DOHH2 (cell line): ENCODE data around the gene ACSF2.
A peak's percentile ranks its signal among the peaks of the same experiment; 100 is the strongest.
"Not testable (repeated sequence)": the region's sequence is repeated elsewhere in the genome, so short reads cannot be mapped to it uniquely, and the experiment has no call there.

ENCODE experiments used
- H3F3A ChIP-seq: fragments of 200-600 bp; sonication (generic), shearing (Covaris generic); 2 replicates; pipeline ENCODE4 v1.6.0; 2016; ENCODE audit warnings: antibody characterized with exemption, mild to moderate bottlenecking; ENCODE audit not compliant: control insufficient read depth, insufficient read depth
- H3K27ac ChIP-seq: fragments of 200-600 bp; sonication (generic); 2 replicates; pipeline ENCODE4 v1.5.1; 2014; ENCODE audit warnings: low read depth, mild to moderate bottlenecking, low read length, moderate library complexity
- H3K27me3 ChIP-seq: fragments of 200-600 bp; sonication (generic); 2 replicates; pipeline ENCODE4 v1.6.1; 2014; ENCODE audit warnings: mild to moderate bottlenecking, low read length, mixed read lengths; ENCODE audit not compliant: control insufficient read depth
- H3K36me3 ChIP-seq: fragments of 200-600 bp; sonication (generic); 2 replicates; pipeline ENCODE4 v1.6.1; 2014; ENCODE audit warnings: mild to moderate bottlenecking, low read length, moderate library complexity, mixed read lengths; ENCODE audit not compliant: control insufficient read depth
- H3K4me1 ChIP-seq: fragments of 200-600 bp; sonication (generic); 2 replicates; pipeline ENCODE4 v1.6.1; 2014; ENCODE audit warnings: mild to moderate bottlenecking, low read length, mixed read lengths; ENCODE audit not compliant: control insufficient read depth
- H3K4me2 ChIP-seq: fragments of 200-600 bp; sonication (generic); 2 replicates; pipeline ENCODE4 v1.6.0; 2014; ENCODE audit warnings: mild to moderate bottlenecking, low read length, moderate library complexity
- H3K4me3 ChIP-seq: fragments of 200-600 bp; sonication (generic); 2 replicates; pipeline ENCODE4 v1.5.1; 2014; ENCODE audit warnings: mild to moderate bottlenecking, low read length, mixed read lengths
- H3K79me2 ChIP-seq: fragments of 200-600 bp; sonication (generic); 2 replicates; pipeline ENCODE4 v1.6.1; 2014; ENCODE audit warnings: mild to moderate bottlenecking, low read length, mixed read lengths; ENCODE audit not compliant: control insufficient read depth
- H3K9me2 ChIP-seq: fragments of 200-600 bp; sonication (generic); replicated peaks from 2 replicates; pipeline ENCODE4 v1.6.1; 2014; ENCODE audit warnings: mild to moderate bottlenecking, low read length, mixed read lengths; ENCODE audit not compliant: control insufficient read depth
- H3K9me3 ChIP-seq: fragments of 200-600 bp; sonication (generic); 2 replicates; pipeline ENCODE4 v1.6.1; 2014; ENCODE audit warnings: antibody characterized with exemption, low read length, mixed read lengths; ENCODE audit not compliant: control insufficient read depth, insufficient read depth
- H4K20me1 ChIP-seq: fragments of 200-600 bp; sonication (generic); 2 replicates; pipeline ENCODE4 v1.6.0; 2014; ENCODE audit warnings: low read depth, mild to moderate bottlenecking, antibody characterized with exemption, low read length, moderate library complexity; ENCODE audit not compliant: control insufficient read depth, insufficient read depth
- EZH2phosphoT487 ChIP-seq: fragments of 200-600 bp; sonication (generic); IDR thresholded peaks from 2 replicates; pipeline ENCODE4 v1.6.1; 2017; ENCODE audit warnings: borderline replicate concordance, mild to moderate bottlenecking, antibody characterized with exemption, low read length, moderate library complexity, mixed read lengths
- TF ChIP-seq, protein P1 (sequence below): fragments of 200-600 bp; sonication (generic); IDR thresholded peaks from one replicate; pipeline ENCODE4 v1.5.1; 2014; ENCODE audit warnings: antibody characterized with exemption, mild to moderate bottlenecking, low read depth, low read length; ENCODE audit not compliant: poor library complexity, severe bottlenecking

Gene ACSF2

DNA sequence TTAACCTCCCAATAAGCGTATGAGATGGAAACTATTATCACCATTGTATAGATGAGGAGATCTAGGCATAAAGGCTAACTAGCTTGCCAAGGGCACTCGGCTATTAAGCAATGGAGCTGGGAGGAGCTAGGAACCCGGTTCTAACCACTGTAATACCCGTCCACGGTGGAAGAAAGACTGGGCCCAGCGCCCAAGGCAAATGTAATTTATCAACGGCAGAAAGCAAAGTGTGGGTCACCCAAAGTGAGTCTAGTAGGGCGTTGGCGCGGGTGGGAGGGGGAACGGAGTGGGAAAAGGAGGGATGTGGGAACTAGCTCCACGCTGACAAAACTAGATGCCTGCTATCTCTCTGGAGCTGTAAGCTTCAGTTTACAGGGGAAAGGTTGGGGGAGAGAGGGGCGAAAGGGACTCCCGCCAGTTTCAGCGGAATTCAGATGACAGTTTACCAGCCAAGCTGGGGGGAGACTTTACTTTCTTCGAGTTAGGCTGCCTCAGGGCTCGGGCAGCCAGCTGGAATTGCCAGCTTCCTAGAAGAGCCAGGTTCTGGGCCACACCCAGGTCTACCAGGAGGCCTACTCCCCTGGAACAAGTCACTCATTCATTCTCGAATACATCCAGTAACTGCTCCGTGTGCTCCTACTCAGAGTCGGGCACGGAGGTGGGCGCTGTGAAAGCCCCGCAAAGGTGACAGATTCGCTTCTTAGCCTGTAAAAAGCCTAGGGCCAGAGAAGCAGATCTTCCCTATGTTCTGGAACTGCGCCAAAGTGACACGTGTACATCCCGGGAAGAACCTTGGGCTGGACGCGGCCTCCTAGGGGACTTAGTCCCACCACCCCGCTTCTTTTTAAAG, 29.5 kb upstream of the ACSF2 start:
- Histone ChIP-seq H3F3A (no peaks in the 10 kb centered on the region), H4K20me1 (peaks cover 16% of the 10 kb centered on the region), H3K4me3 (peak overlapping the region; percentile 96), H3K9me3 (no peaks in the 10 kb centered on the region), H3K4me2 (peak overlapping the region; percentile 84), H3K27ac (peak overlapping the region; percentile 32), H3K4me1 (peaks cover 22% of the 10 kb centered on the region), H3K36me3 (peaks cover 55% of the 10 kb centered on the region), H3K27me3 (no peaks in the 10 kb centered on the region), H3K9me2 (no peaks in the 10 kb centered on the region), H3K79me2 (peaks cover 40% of the 10 kb centered on the region)
- TF ChIP-seq, protein P1, sequence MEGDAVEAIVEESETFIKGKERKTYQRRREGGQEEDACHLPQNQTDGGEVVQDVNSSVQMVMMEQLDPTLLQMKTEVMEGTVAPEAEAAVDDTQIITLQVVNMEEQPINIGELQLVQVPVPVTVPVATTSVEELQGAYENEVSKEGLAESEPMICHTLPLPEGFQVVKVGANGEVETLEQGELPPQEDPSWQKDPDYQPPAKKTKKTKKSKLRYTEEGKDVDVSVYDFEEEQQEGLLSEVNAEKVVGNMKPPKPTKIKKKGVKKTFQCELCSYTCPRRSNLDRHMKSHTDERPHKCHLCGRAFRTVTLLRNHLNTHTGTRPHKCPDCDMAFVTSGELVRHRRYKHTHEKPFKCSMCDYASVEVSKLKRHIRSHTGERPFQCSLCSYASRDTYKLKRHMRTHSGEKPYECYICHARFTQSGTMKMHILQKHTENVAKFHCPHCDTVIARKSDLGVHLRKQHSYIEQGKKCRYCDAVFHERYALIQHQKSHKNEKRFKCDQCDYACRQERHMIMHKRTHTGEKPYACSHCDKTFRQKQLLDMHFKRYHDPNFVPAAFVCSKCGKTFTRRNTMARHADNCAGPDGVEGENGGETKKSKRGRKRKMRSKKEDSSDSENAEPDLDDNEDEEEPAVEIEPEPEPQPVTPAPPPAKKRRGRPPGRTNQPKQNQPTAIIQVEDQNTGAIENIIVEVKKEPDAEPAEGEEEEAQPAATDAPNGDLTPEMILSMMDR = no peak
- no peak for TF ChIP-seq EZH2phosphoT487

DNA sequence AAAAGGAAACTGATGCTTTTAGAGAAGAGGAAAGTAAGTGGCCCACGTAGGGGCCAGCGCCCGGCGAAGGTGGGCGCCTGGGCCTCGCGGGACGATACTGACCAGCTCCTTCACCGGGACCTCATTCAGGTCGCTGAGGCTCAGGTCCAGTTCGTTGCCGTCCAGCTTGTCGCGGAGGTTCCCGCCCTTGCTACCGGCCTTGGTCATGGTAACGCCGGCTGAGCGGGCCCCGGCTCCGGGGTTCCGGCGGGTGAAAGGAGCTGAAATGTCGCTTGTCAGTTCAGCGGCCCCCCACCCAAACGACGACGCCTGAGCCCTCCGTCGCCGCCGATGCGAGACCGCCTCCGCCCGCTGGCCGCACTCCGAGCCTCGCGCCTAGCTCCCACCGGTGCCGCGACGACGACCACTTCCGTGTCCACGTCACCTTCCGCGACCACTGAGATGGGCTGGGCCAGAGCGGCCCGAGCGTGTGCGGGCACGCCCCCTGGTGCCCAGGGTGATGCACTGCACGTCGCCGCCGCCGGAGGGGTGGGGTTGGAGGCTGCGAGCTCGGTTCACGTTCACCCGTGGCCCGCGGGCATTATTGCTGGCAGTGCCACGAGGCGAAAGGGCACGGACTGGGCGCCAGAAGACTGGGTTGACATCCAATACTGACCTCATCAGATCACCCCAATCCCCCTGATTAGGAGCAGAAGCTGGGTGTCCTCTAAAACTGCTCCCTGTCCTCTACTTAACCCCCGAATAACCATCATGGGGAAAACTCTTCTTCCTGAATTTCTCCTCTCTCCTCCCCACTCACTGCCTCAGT, 28.7 kb upstream of the ACSF2 start, which contains the start of gene LRRC59:
Gene LRRC59 (minus strand): TSS at position 413 of the 808 bp plus-strand sequence. CDS start 206 bp downstream, at position 207.
- Histone ChIP-seq H3K4me1 (peaks cover 20% of the 10 kb centered on the region), H3K27ac (peak within 1 kb of the TSS; percentile 32), H3K27me3 (no peaks in the 10 kb centered on the region), H3K79me2 (peaks cover 40% of the 10 kb centered on the region), H3K4me3 (peak within 1 kb of the TSS; percentile 96), H4K20me1 (peaks cover 16% of the 10 kb centered on the region), H3K9me3 (no peaks in the 10 kb centered on the region), H3K36me3 (peaks cover 47% of the 10 kb centered on the region), H3K9me2 (no peaks in the 10 kb centered on the region), H3K4me2 (peak within 1 kb of the TSS; percentile 84), H3F3A (no peaks in the 10 kb centered on the region)
- TF ChIP-seq, protein P1 = peak; percentile 85
- TF ChIP-seq EZH2phosphoT487 = no peak

DNA sequence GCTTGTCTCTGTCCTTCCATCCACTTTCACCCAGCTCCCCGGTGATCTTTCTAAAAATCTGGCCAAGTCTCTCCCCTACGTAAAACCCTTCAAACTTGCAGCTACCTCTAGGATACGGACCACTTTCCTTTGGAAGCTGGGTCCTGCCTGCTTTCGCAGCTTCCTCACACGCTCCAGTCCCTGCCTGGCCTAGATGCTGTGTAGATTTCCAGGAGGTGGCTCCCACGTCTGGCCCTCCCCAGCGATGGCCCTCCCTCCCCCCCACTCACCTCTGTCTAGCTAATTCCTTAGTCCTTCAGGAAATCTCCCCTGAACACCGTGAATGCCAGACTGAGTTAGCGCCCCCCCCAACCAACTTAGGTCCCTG, 28.1 kb upstream of the ACSF2 start:
- no peaks in the 10 kb centered on the region for H3F3A ChIP-seq
- H3K27me3 ChIP-seq = no peaks in the 10 kb centered on the region
- peaks cover 16% of the 10 kb centered on the region for H4K20me1 ChIP-seq
- peak overlapping the region; percentile 96 for H3K4me3 ChIP-seq
- TF ChIP-seq EZH2phosphoT487 = no peak
- TF ChIP-seq, protein P1 = no peak
- peak overlapping the region; percentile 84 for H3K4me2 ChIP-seq
- no peaks in the 10 kb centered on the region for H3K9me3 ChIP-seq
- peaks cover 41% of the 10 kb centered on the region for H3K36me3 ChIP-seq
- H3K4me1 ChIP-seq = peaks cover 20% of the 10 kb centered on the region
- no peaks in the 10 kb centered on the region for H3K9me2 ChIP-seq
- H3K79me2 ChIP-seq = peaks cover 40% of the 10 kb centered on the region
- no peak overlapping the region for H3K27ac ChIP-seq

DNA sequence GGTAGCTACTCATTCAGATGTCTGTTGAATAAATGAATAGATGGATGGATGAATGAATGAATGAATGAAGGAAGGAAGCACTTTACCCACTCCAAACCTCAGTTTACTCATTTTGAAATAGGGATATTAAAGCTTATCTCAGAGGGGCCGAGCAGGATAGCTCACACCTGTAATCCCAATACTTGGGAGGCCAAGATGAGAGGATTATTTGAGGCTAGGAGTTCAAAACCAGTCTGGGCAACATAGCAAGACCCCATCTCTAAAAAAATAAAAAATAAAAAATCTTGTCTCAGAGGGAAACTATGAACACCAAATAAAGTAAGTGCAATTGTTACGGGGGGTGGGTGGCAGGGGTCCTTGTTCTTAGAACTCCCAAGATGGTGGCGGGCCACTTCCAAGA, 27.3 kb upstream of the ACSF2 start:
- H3K4me3 ChIP-seq, H3K9me3 ChIP-seq, H3K9me2 ChIP-seq, H3K27me3 ChIP-seq, H3K27ac ChIP-seq, H3F3A ChIP-seq, H3K4me2 ChIP-seq: not testable (repeated sequence)
- Histone ChIP-seq H3K79me2 (peaks cover 37% of the 10 kb centered on the region), H4K20me1 (peaks cover 16% of the 10 kb centered on the region), H3K36me3 (peaks cover 33% of the 10 kb centered on the region), H3K4me1 (peaks cover 20% of the 10 kb centered on the region)

DNA sequence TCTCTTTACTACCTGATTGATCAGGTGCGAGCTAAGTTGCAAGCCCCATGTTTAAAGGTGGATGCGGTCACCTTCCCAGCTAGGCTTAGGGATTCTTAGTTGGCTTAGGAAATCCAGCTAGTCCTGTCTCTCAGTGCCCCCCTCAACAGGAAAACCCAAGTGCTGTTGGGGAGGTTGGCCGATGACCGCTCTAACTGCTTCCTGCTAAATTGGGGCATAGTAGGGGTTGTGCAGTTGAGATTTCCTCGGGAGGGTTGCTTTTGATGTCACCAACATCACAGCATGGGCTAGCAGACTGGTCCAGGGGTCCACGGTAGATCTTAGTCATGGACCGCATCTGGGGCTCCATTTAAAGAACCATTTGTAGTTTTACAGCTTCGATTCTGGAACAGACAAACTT, 26.4 kb upstream of the ACSF2 start:
- not testable (repeated sequence) for H3K9me3 ChIP-seq, H3K4me3 ChIP-seq, H3K4me2 ChIP-seq, H3F3A ChIP-seq, H3K27ac ChIP-seq, H3K9me2 ChIP-seq, H3K27me3 ChIP-seq
- Histone ChIP-seq H3K4me1 (peaks cover 20% of the 10 kb centered on the region), H3K79me2 (peaks cover 28% of the 10 kb centered on the region), H4K20me1 (peaks cover 16% of the 10 kb centered on the region), H3K36me3 (peaks cover 24% of the 10 kb centered on the region)
